Stimulated activated memory B cell treated with anti-CD40 and anti-IgM and Interleukin-4, amounts not matched to agents 10 μg/mL and 1 μg/mL and 100 μg/mL, for 72 hours (primary cell): Measurements from ENCODE around the gene ZNF638.
"Not testable (repeated sequence)": the region's sequence is repeated elsewhere in the genome, so short reads cannot be mapped to it uniquely, and the experiment has no call there.

Experiments used
- ATAC-seq: fragments of 150-1000 bp; cut with Tn5 transposase; 2 replicates; pipeline ENCODE4 v1.10.0; 2021
- H3K27ac Mint-ChIP-seq: one replicate; pipeline ENCODE4 v1.8.0; 2022; ENCODE audit warnings: mild to moderate bottlenecking, mixed read lengths
- H3K27me3 Mint-ChIP-seq: one replicate; pipeline ENCODE4 v1.8.0; 2022; ENCODE audit warnings: mixed read lengths
- H3K36me3 Mint-ChIP-seq: one replicate; pipeline ENCODE4 v1.8.0; 2022; ENCODE audit warnings: mixed read lengths
- H3K4me1 Mint-ChIP-seq: one replicate; pipeline ENCODE4 v1.8.0; 2022; ENCODE audit warnings: mixed read lengths
- H3K4me3 Mint-ChIP-seq: one replicate; pipeline ENCODE4 v1.8.0; 2022; ENCODE audit warnings: mild to moderate bottlenecking, moderate library complexity, mixed read lengths
- H3K9me3 Mint-ChIP-seq: one replicate; pipeline ENCODE4 v1.8.0; 2022; ENCODE audit warnings: mixed read lengths

ZNF638 gene

DNA sequence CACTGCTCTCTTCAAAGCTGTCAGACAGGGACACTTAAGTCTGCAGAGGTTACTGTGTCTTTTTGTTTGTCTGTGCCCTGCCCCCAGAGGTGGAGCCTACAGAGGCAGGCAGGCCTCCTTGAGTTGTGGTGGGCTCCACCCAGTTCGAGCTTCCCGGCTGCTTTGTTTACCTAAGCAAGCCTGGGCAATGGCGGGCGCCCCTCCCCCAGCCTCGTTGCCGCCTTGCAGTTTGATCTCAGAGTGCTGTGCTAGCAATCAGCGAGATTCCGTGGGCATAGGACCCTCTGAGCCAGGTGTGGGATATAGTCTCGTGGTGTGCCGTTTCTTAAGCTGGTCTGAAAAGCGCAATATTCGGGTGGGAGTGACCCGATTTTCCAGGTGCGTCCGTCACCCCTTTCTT is 85.3 kb downstream of the ZNF638 start:
- Mint-ChIP-seq H3K27ac (peak overlapping the region; percentile 78), H3K4me3 (peak overlapping the region; percentile 79)
- ATAC-seq, H3K36me3 Mint-ChIP-seq, H3K27me3 Mint-ChIP-seq, H3K4me1 Mint-ChIP-seq, H3K9me3 Mint-ChIP-seq: not testable (repeated sequence)

DNA sequence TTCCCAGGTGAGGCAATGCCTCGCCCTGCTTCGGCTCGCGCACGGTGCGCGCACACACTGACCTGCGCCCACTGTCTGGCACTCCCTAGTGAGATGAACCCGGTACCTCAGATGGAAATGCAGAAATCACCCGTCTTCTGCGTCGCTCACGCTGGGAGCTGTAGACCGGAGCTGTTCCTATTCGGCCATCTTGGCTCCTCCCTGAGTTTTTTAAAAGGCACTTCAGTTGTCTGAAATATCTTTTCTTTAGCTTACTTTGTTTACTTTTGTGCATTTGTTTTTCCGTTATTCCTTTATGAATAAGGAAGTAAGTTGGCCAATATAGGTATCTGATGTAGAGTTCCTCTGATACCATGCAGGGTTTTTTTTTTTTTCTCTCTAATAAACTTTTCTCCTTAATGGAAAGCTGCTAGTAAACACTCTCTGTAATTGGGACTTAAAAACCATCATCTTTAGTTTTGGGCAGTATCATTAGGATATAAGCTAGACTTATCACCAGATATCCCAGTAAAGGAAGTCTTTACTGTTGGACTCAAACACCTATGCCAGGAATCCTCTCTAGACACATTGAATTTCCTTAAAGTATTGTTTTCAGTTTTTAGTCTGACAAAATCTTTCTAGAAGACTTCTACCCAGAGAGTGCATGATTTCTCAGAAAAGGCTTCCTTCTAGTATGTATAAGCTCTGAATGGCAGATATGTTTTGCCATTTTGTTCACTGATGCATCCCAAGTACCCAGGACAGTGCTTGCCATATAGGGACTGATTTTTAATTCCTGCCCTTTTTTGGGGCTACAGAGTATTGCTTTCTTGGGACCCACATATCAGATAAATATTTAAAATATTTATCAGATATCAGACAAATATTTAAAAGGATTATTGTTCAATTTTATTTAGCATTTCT is 86.0 kb downstream of the ZNF638 start:
- no peak for ATAC-seq
- H3K9me3 Mint-ChIP-seq: no peaks in the 10 kb centered on the region
- H3K4me3 Mint-ChIP-seq: peak overlapping the region; percentile 79
- peak overlapping the region; percentile 78 for H3K27ac Mint-ChIP-seq
- no peaks in the 10 kb centered on the region for H3K27me3 Mint-ChIP-seq
- H3K4me1 Mint-ChIP-seq: peaks cover 6% of the 10 kb centered on the region
- peaks cover 7% of the 10 kb centered on the region for H3K36me3 Mint-ChIP-seq

GRCh38 chr2:71419145-71419544 is 87.6 kb downstream of the ZNF638 start:
- no peak overlapping the region for H3K4me3 Mint-ChIP-seq
- H3K4me1 Mint-ChIP-seq: peaks cover 6% of the 10 kb centered on the region
- no peak for ATAC-seq
- no peak overlapping the region for H3K27ac Mint-ChIP-seq
- no peaks in the 10 kb centered on the region for H3K9me3 Mint-ChIP-seq
- peaks cover 21% of the 10 kb centered on the region for H3K36me3 Mint-ChIP-seq
- no peaks in the 10 kb centered on the region for H3K27me3 Mint-ChIP-seq

DNA sequence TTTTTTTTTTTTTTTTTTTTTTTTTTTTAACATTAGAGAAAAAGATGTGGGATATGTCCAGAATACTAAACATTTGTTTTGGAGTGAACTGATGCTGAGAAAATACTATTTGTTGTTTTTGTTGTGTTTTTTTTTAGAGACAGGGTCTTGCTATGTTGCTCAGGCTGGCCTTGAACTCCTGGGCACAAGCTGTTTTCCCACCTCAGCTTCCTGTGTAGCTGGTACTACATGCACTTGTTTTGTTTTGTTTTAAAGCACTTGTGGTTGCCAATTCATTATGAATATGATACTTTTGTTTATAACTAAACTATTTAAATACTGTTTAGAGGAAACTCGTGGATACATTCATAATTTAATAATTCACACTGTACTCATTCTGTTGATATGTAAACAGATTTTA is 88.4 kb downstream of the ZNF638 start:
- Mint-ChIP-seq H3K9me3 (no peaks in the 10 kb centered on the region), H3K27me3 (no peaks in the 10 kb centered on the region), H3K27ac (no peak overlapping the region), H3K36me3 (peaks cover 27% of the 10 kb centered on the region), H3K4me1 (peaks cover 6% of the 10 kb centered on the region), H3K4me3 (no peak overlapping the region)
- ATAC-seq: no peak

DNA sequence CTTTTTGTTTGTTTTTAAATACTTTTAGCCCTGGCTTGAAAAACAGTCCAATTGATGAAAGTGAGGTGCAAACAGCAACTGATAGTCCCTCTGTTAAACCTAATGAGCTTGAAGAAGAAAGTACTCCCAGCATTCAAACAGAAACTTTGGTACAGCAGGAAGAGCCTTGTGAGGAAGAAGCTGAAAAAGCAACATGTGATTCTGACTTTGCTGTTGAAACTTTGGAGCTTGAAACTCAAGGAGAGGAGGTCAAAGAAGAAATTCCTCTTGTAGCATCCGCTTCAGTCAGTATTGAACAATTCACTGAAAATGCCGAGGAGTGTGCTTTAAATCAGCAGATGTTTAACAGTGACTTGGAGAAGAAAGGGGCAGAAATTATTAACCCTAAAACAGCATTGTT is 91.2 kb downstream of the ZNF638 start:
- Mint-ChIP-seq H3K9me3 (no peaks in the 10 kb centered on the region), H3K4me3 (no peak overlapping the region), H3K27me3 (no peaks in the 10 kb centered on the region), H3K36me3 (peaks cover 43% of the 10 kb centered on the region), H3K27ac (no peak overlapping the region), H3K4me1 (no peaks in the 10 kb centered on the region)
- no peak for ATAC-seq

- no peaks in the 10 kb centered on the region for H3K9me3 Mint-ChIP-seq
- H3K27me3 Mint-ChIP-seq: no peaks in the 10 kb centered on the region
- H3K4me1 Mint-ChIP-seq: no peaks in the 10 kb centered on the region
- H3K36me3 Mint-ChIP-seq: peaks cover 53% of the 10 kb centered on the region
- no peak for ATAC-seq
- H3K4me3 Mint-ChIP-seq: no peak overlapping the region
- no peak overlapping the region for H3K27ac Mint-ChIP-seq
These were observed 92.3 kb downstream of the ZNF638 start for GRCh38 chr2:71423817-71424420.

- Mint-ChIP-seq H3K9me3 (no peaks in the 10 kb centered on the region), H3K27ac (no peak overlapping the region), H3K36me3 (peaks cover 71% of the 10 kb centered on the region), H3K4me1 (no peaks in the 10 kb centered on the region), H3K4me3 (no peak overlapping the region), H3K27me3 (no peaks in the 10 kb centered on the region)
- ATAC-seq: no peak
These were observed 95.1 kb downstream of the ZNF638 start for GRCh38 chr2:71426721-71427120.

GRCh38 chr2:71428472-71429383 is 97.1 kb downstream of the ZNF638 start:
- H3K27ac Mint-ChIP-seq: no peak overlapping the region

DNA sequence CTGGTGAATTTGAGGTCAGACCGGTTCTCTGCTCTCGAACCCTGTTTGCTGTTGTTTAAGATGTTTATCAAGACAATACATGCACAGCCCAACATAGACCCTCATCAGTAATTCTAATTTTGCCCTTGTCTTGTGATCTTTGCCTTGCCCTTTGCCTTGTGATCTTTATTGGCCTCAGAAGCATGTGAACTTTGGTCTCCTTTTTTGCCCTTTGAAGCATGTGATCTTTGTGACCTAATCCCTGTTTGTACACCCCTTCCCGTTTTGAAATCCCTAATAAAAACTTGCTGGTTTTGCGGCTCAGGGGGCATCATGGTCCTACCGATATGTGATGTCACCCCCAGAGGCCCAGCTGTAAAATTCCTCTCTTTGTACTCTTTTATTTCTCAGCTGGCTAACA is 113.6 kb downstream of the ZNF638 start:
- H3K27me3 Mint-ChIP-seq, H3K9me3 Mint-ChIP-seq, H3K4me3 Mint-ChIP-seq, ATAC-seq, H3K4me1 Mint-ChIP-seq, H3K36me3 Mint-ChIP-seq, H3K27ac Mint-ChIP-seq: not testable (repeated sequence)

More at GRCh38 chr2:71428472-71429383, 97.1 kb downstream of the ZNF638 start:
- H3K27me3 Mint-ChIP-seq: no peaks in the 10 kb centered on the region
- ATAC-seq: no peak
- H3K9me3 Mint-ChIP-seq: no peaks in the 10 kb centered on the region
- H3K4me3 Mint-ChIP-seq: no peak overlapping the region
- no peaks in the 10 kb centered on the region for H3K4me1 Mint-ChIP-seq
- H3K36me3 Mint-ChIP-seq: peaks cover 72% of the 10 kb centered on the region

DNA sequence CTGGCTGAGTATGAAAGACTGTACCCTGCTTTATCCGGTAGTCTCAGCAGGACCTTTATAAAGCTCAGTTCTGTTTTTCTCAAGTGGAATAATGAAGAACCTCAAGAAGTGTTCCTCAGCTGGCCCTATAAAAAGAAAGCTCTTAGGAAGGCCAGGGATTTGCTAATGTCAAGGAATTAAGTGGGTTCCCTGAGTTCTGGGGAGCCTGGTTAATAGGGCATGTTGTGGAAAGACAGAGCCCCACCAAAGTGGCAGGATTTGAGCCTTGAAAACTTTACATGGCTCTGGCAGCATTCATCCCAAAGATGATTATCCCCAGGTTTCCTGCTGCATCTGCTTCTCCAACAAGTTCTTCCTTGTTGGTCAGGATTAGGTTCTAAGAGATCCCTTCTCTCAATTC is 114.9 kb downstream of the ZNF638 start:
- no peak overlapping the region for H3K27ac Mint-ChIP-seq
- H3K4me1 Mint-ChIP-seq: no peaks in the 10 kb centered on the region
- H3K9me3 Mint-ChIP-seq: no peaks in the 10 kb centered on the region
- H3K4me3 Mint-ChIP-seq: no peak overlapping the region
- ATAC-seq: no peak
- peaks cover 5% of the 10 kb centered on the region for H3K36me3 Mint-ChIP-seq
- peaks cover 5% of the 10 kb centered on the region for H3K27me3 Mint-ChIP-seq

GRCh38 chr2:71449343-71449742 is 117.8 kb downstream of the ZNF638 start:
- Mint-ChIP-seq H3K9me3 (no peaks in the 10 kb centered on the region), H3K4me3 (no peak overlapping the region), H3K4me1 (peaks cover 9% of the 10 kb centered on the region), H3K27me3 (peaks cover 31% of the 10 kb centered on the region), H3K36me3 (no peaks in the 10 kb centered on the region), H3K27ac (no peak overlapping the region)
- ATAC-seq: no peak

GRCh38 chr2:71451705-71452104 is 120.1 kb downstream of the ZNF638 start:
- no peak for ATAC-seq
- H3K9me3 Mint-ChIP-seq: no peaks in the 10 kb centered on the region
- H3K27me3 Mint-ChIP-seq: peaks cover 55% of the 10 kb centered on the region
- H3K36me3 Mint-ChIP-seq: no peaks in the 10 kb centered on the region
- H3K4me3 Mint-ChIP-seq: no peak overlapping the region
- H3K27ac Mint-ChIP-seq: no peak overlapping the region
- peaks cover 12% of the 10 kb centered on the region for H3K4me1 Mint-ChIP-seq

DNA sequence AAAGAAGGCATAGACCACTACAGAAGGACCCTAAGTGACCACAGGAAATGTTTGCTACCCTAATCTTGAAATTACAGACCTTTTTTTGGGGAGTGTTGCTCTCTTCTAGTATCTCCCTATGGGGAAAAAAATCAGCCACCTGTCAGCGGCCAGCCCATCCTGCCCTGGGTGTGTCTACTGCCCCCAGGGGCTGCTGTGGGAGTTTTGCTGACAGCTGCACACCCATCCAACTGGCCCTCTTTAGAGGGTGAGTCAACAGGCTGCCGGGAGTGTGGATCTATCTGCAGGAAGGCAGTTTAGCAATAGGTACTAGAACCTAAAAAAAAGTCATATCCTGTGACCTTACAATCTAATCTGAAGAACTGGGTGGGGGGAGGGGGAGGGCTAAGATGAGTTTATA is 121.0 kb downstream of the ZNF638 start:
- peaks cover 63% of the 10 kb centered on the region for H3K27me3 Mint-ChIP-seq
- no peak overlapping the region for H3K27ac Mint-ChIP-seq
- no peaks in the 10 kb centered on the region for H3K36me3 Mint-ChIP-seq
- H3K4me3 Mint-ChIP-seq: no peak overlapping the region
- H3K9me3 Mint-ChIP-seq: no peaks in the 10 kb centered on the region
- H3K4me1 Mint-ChIP-seq: peaks cover 12% of the 10 kb centered on the region
- ATAC-seq: peak; percentile 46

GRCh38 chr2:71453404-71454220 is 122.0 kb downstream of the ZNF638 start, which contains the start of gene DYSF:
Gene DYSF (plus strand): TSS chr2:71453561.
- ATAC-seq: peak; percentile 14
- Mint-ChIP-seq H3K4me1 (peaks cover 12% of the 10 kb centered on the region), H3K4me3 (peak within 1 kb of the TSS; percentile 53), H3K27me3 (peaks cover 67% of the 10 kb centered on the region), H3K9me3 (no peaks in the 10 kb centered on the region), H3K36me3 (no peaks in the 10 kb centered on the region), H3K27ac (no peak within 1 kb of the TSS)
